Activated CD8-positive, alpha-beta T cell treated with anti-CD3 and anti-CD28 coated beads for 36 hours (primary cell): ENCODE data around the gene UFM1. TPM values are rescaled to one million over a fixed set of nuclear protein-coding genes. Genes with fewer than 3 reads are reported as not detected.
A peak's percentile ranks its signal among the peaks of the same experiment; 100 is the strongest.

Experiments used
- ATAC-seq: fragments of 200-7000 bp; cut with Tn5 transposase; one replicate; pipeline ENCODE4 v1.10.0; 2021; ENCODE audit warnings: mild to moderate bottlenecking, moderate library complexity
- CTCF ChIA-PET: fragments of 350-600 bp; sonication (Branson Sonifier 250); formaldehyde crosslinking; loops from one replicate; lab custom pipeline; 2021; ENCODE audit warnings: antibody characterized with exemption; lab: Charles Lee
- POLR2A ChIA-PET: fragments of 350-600 bp; sonication (Branson Sonifier 250); formaldehyde crosslinking; loops from one replicate; lab custom pipeline; 2021; ENCODE audit warnings: antibody characterized with exemption; lab: Charles Lee
- DNase-seq: peaks from one replicate; pipeline ENCODE4 v3.0.0-alpha.2; 2020
- H3K27ac Mint-ChIP-seq: one replicate; pipeline ENCODE4 v1.8.0; 2021; ENCODE audit warnings: mild to moderate bottlenecking, mixed read lengths
- H3K27me3 Mint-ChIP-seq: one replicate; pipeline ENCODE4 v1.8.0; 2021; ENCODE audit warnings: mixed read lengths
- H3K36me3 Mint-ChIP-seq: one replicate; pipeline ENCODE4 v1.8.0; 2021; ENCODE audit warnings: low read depth, mixed read lengths
- H3K4me1 Mint-ChIP-seq: one replicate; pipeline ENCODE4 v1.8.0; 2021; ENCODE audit warnings: low read depth, mixed read lengths
- H3K4me3 Mint-ChIP-seq: one replicate; pipeline ENCODE4 v1.8.0; 2021; ENCODE audit warnings: mild to moderate bottlenecking, moderate library complexity, mixed read lengths
- H3K9me3 Mint-ChIP-seq: one replicate; pipeline ENCODE4 v1.8.0; 2021; ENCODE audit warnings: mixed read lengths
- intact Hi-C: fragments of 100-400 bp; cut with micrococcal nuclease; formaldehyde crosslinking; loops from one replicate; pipeline ENCODE4 v1.10.0; 2022
- total RNA-seq, 2 experiments: library from RNA; stranded (reverse); gene quantifications; one replicate each; pipeline ENCODE4 v1.2.3, GENCODE V29; 2021
- TF ChIP-seq, protein P1 (sequence below): fragments of 200-600 bp; IDR thresholded peaks from one replicate; pipeline ENCODE4 v1.8.0; 2022; ENCODE audit warnings: antibody characterized with exemption, mild to moderate bottlenecking

The UFM1 gene
- total RNA-seq, 2 experiments from 2014 or later = 45.6 to 46.2 TPM

DNA sequence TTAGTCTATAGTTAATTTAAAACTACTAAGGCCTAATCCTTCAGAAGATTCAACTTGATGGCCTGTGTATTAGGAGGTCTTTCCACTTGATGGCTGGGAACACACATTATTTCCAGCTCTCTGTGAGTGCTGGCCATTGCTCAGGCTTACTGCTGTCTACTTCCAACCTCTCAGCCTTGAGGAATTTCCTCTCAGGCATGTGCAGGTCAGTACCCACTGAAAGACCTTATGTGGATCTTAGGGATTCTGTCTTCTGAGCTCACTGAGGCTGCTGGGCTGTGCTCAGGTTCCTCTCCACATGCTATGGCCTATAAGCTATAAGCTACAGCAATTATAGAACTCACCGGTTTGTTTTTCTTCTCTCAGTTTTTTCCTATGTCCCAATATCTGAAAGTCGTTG, 11.6 kb upstream of the UFM1 start:
- Mint-ChIP-seq H3K27me3 (peaks cover 4% of the 10 kb centered on the region), H3K4me1 (no peaks in the 10 kb centered on the region), H3K27ac (no peak overlapping the region), H3K36me3 (no peaks in the 10 kb centered on the region), H3K9me3 (no peaks in the 10 kb centered on the region), H3K4me3 (no peak overlapping the region)
- DNase-seq = no peak
- ChIA-PET CTCF (no interaction called here), POLR2A (no interaction called here)
- ATAC-seq = no peak
- TF ChIP-seq, protein P1, sequence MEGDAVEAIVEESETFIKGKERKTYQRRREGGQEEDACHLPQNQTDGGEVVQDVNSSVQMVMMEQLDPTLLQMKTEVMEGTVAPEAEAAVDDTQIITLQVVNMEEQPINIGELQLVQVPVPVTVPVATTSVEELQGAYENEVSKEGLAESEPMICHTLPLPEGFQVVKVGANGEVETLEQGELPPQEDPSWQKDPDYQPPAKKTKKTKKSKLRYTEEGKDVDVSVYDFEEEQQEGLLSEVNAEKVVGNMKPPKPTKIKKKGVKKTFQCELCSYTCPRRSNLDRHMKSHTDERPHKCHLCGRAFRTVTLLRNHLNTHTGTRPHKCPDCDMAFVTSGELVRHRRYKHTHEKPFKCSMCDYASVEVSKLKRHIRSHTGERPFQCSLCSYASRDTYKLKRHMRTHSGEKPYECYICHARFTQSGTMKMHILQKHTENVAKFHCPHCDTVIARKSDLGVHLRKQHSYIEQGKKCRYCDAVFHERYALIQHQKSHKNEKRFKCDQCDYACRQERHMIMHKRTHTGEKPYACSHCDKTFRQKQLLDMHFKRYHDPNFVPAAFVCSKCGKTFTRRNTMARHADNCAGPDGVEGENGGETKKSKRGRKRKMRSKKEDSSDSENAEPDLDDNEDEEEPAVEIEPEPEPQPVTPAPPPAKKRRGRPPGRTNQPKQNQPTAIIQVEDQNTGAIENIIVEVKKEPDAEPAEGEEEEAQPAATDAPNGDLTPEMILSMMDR = no peak
- intact Hi-C loops = no loop called here

DNA sequence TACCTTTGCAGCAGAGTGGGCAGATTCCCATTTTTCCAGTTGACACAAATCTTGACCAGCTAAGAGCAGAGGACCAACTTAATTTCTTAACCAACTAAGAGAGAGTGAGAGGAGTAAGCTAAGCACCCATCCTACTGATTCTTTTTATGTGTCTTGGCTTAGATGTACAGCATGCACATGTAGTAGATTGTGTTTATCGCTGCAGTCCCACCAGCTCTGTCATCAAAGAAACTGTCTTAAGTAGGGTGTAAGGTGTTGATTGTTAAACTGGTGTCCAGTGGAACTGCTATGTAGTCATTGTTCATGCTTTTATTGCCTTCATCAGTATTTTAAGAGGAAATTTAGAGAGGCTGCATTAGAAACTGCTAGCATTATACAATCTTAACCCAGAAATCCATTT, 9.0 kb upstream of the UFM1 start:
- Mint-ChIP-seq H3K27ac (no peak overlapping the region), H3K4me3 (no peak overlapping the region), H3K4me1 (peaks cover 1% of the 10 kb centered on the region), H3K36me3 (no peaks in the 10 kb centered on the region), H3K9me3 (no peaks in the 10 kb centered on the region), H3K27me3 (peaks cover 4% of the 10 kb centered on the region)
- CTCF ChIA-PET = interaction anchor here (1.5 kb wide), 1 partner anchor 9 kb away, joined by 5 read pairs; the partner anchor contains the start of gene UFM1
- TF ChIP-seq, protein P1 = no peak
- intact Hi-C loops = no loop called here
- POLR2A ChIA-PET = no interaction called here
- no peak for DNase-seq
- ATAC-seq = no peak

DNA sequence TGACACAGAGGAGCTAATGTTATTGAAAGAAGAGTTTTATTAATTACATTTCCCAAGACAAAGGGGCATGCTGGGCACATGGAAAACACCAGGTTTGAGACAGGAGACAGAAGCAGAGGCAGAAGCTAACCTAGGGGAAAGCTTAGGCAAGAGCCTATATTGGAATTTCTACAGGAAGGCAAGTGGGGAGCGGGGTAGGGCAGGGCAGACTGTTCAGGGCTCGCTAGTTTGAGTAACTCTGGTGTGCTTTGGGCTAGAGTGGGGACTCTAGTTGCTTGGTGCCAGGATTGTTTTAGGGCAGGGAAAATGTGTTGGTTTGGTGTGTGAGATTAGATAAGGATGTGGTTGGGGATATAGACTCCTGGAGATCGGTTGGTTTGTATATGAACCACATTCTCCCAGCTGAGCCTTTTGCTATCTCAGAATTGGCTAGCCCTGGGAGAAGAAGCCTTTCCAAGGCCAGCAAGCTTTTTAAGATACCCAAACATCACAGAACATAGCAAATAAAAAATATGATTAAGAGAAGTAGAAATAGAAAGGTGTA, 8.4 kb upstream of the UFM1 start:
- TF ChIP-seq, protein P1 = no peak
- H3K27ac Mint-ChIP-seq = no peak overlapping the region
- intact Hi-C loops = no loop called here
- CTCF ChIA-PET = interaction anchor here (1.5 kb wide), 1 partner anchor 8 kb away, joined by 5 read pairs; the partner anchor contains the start of gene UFM1
- H3K36me3 Mint-ChIP-seq = no peaks in the 10 kb centered on the region
- no peak for DNase-seq
- no peaks in the 10 kb centered on the region for H3K9me3 Mint-ChIP-seq
- POLR2A ChIA-PET = no interaction called here
- H3K4me3 Mint-ChIP-seq = no peak overlapping the region
- H3K4me1 Mint-ChIP-seq = peaks cover 1% of the 10 kb centered on the region
- no peak for ATAC-seq
- peaks cover 4% of the 10 kb centered on the region for H3K27me3 Mint-ChIP-seq

DNA sequence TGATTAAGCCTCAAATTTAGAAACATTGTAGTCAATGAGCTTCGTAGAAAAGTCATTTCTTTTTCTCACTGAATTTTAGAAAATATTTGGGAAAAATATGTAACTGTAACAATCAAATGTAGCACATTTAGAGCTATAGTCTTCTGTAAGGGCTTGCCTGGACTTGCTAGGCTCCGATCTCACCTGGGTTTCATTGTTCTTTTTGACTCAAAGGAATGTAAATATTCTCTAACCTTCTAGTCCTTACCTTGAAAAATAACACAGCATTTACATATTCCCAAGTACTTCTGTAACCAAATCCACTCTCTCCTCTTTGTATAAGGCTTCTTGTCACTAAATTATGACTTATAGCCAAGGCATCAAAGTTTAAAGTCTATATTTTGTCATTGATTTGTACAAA, 2.9 kb upstream of the UFM1 start:
- CTCF ChIA-PET = no interaction called here

DNA sequence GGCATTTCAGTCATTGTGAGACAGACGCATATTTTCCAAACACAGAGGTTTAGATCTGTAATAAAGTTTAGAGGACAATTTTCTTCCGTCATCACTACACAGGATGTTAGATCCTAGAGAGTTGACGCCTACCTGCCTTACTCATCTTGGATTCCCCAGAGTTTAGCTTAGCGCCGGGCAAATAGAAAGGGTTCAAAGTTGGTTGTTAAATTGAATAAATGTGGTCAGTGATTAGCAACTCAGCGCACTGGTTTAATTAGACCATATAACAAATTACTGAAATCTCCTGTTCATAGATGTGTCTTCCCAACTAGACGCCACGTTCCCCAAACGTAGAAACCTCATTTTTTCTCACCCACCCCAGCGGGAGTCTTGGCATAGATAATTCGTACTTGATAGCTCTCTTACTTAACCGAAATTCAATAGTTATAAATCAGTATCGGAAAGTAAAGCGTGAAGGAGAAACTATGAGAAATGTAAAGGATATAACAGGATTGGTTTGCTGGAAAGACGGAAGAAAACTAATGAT, 726 bp upstream of the UFM1 start:
- Mint-ChIP-seq H3K36me3 (peaks cover 31% of the 10 kb centered on the region), H3K4me3 (peak overlapping the region; percentile 99), H3K4me1 (peaks cover 36% of the 10 kb centered on the region), H3K9me3 (no peaks in the 10 kb centered on the region), H3K27ac (peak overlapping the region; percentile 100), H3K27me3 (no peaks in the 10 kb centered on the region)
- ChIA-PET POLR2A (interaction anchor here (0.7 to 1.6 kb wide), 5 partner anchors 10 to 1349 kb away, joined by 3 to 8 read pairs (median 4); partner anchors contain the start of genes ALG5, EXOSC8 and PROSER1), CTCF (interaction anchor here (1.4 kb wide), 1 partner anchor 8 kb away, joined by 5 read pairs; no protein-coding TSS in a partner anchor)
- TF ChIP-seq, protein P1 = no peak
- peak; percentile 58 for ATAC-seq
- intact Hi-C loops = no loop called here
- DNase-seq = peak; percentile 61

More for the DNA sequence above, 2.9 kb upstream of the UFM1 start:
- POLR2A ChIA-PET = interaction anchor here (0.6 kb wide), 1 partner anchor 11 kb away, joined by 3 read pairs; no protein-coding TSS in a partner anchor
- H3K4me1 Mint-ChIP-seq = peaks cover 27% of the 10 kb centered on the region
- intact Hi-C loops = no loop called here
- no peak overlapping the region for H3K4me3 Mint-ChIP-seq
- ATAC-seq (no peak), DNase-seq (no peak)
- TF ChIP-seq, protein P1 = no peak
- peaks cover 20% of the 10 kb centered on the region for H3K36me3 Mint-ChIP-seq
- H3K27me3 Mint-ChIP-seq = no peaks in the 10 kb centered on the region
- H3K27ac Mint-ChIP-seq = no peak overlapping the region
- H3K9me3 Mint-ChIP-seq = no peaks in the 10 kb centered on the region
